Measurements from ENCODE around the gene DNAAF5. TPM values are rescaled to one million over a fixed set of nuclear protein-coding genes. Genes with fewer than 3 reads are reported as not detected.

Gene DNAAF5
- total RNA-seq, 1 donor from 2014 or later, result 15.3 TPM

DNA sequence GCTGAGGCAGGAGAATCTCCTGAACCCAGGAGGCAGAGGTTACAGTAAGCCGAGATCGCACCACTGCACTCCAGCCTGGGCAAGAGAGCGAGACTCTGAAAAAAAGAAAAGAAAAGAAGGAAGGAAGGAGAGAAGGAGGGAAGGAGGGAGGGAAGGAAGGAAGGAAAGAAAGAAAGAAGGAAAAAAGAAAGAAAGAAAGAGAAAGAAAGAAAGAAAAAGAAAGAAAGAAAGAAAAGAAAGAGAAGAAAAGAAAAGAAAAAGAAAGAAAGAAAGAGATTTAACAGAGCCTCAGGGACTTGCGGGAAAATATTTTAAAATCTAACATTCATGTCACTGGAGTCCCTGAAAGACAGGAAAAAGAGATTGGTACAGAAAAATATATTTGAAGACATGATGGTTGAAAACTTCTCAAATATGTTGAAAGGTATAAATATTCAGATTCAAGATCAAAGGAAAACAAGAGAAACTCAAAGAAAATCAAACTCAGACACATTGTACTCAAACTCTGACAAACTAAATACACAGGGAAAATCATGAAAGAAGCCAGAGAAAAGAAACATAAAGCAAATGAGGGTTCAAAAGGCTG is 25.3 kb upstream of the DNAAF5 start:
- Mint-ChIP-seq H3K9me3 (ENCODE audit: low read depth) (peaks cover 6% of the 10 kb centered on the region), H3K36me3 (ENCODE audit: low read depth) (peaks cover 6% of the 10 kb centered on the region), H3K4me3 (ENCODE audit: unreplicated experiment) (no peak overlapping the region), H3K27ac (ENCODE audit: unreplicated experiment) (no peak overlapping the region), H3K4me1 (ENCODE audit: low read depth) (peaks cover 31% of the 10 kb centered on the region), H3K27me3 (ENCODE audit: low read depth) (no peaks in the 10 kb centered on the region)
- DNase-seq (ENCODE audit: low spot score), result no peak
- TF ChIP-seq, protein P1, sequence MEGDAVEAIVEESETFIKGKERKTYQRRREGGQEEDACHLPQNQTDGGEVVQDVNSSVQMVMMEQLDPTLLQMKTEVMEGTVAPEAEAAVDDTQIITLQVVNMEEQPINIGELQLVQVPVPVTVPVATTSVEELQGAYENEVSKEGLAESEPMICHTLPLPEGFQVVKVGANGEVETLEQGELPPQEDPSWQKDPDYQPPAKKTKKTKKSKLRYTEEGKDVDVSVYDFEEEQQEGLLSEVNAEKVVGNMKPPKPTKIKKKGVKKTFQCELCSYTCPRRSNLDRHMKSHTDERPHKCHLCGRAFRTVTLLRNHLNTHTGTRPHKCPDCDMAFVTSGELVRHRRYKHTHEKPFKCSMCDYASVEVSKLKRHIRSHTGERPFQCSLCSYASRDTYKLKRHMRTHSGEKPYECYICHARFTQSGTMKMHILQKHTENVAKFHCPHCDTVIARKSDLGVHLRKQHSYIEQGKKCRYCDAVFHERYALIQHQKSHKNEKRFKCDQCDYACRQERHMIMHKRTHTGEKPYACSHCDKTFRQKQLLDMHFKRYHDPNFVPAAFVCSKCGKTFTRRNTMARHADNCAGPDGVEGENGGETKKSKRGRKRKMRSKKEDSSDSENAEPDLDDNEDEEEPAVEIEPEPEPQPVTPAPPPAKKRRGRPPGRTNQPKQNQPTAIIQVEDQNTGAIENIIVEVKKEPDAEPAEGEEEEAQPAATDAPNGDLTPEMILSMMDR (IDR thresholded peaks at IDR 0.05), result no peak

DNA sequence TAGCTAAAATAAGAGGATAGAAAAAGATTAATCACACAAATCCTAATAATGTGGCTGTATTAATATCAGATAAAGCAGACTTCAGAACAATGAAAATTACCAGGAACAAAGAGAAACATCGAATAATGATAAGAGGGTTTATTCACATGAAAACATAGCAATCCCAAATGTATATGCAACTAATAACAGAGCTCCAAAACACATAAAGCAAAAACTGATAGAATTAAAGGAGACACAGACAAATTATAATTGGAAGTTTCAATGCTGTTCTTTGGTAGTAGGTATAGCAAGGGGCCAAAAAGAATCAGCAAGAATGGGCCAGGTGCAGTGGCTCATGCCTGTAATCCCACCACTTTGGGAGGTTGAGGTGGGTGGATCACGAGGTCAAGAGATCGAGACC is 23.4 kb upstream of the DNAAF5 start:
- Mint-ChIP-seq H3K27me3 (ENCODE audit: low read depth) (no peaks in the 10 kb centered on the region), H3K4me3 (ENCODE audit: unreplicated experiment) (no peak overlapping the region), H3K27ac (ENCODE audit: unreplicated experiment) (no peak overlapping the region), H3K36me3 (ENCODE audit: low read depth) (peaks cover 6% of the 10 kb centered on the region), H3K9me3 (ENCODE audit: low read depth) (peaks cover 6% of the 10 kb centered on the region), H3K4me1 (ENCODE audit: low read depth) (peaks cover 20% of the 10 kb centered on the region)
- no peak for DNase-seq (ENCODE audit: low spot score)
- TF ChIP-seq, protein P1 (IDR thresholded peaks at IDR 0.05), result no peak

- TF ChIP-seq, protein P1 (IDR thresholded peaks at IDR 0.05), result no peak
These were observed 19.8 kb upstream of the DNAAF5 start for GRCh38 chr7:706721-707120.

DNA sequence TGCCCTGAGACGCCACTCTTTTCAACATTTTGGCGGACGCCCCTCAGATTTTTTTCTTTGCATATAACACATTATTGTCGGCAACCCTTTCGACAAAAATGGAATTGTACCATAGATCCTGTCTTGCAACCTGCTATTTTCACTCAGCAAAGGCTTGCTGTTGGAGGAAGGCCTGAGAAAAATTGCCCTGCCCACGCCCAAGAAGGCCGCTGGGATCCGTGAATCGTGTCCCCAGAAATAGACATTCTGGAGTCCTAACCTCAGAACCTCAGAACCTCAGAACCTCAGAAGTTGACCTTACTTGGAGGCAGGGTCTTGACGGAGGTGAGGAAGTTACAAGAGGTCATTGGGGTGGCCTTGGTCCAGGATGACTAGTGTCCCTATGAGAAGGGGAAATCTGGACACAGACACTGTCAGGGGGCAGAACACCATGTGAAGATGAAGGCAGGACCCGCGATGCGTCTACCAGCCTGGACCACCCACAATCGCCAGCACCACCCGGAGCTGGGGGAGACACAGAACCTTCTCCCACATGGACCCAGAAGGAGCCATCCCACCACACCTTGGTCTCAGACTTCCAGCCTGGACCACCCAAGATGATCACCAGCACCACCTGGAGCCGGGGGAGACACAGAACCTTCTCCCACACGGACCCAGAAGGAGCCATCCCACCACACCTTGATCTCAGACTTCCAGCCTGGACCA is 19.1 kb upstream of the DNAAF5 start:
- TF ChIP-seq, protein P1 (IDR thresholded peaks at IDR 0.05), result no peak
- no peak overlapping the region for H3K4me3 Mint-ChIP-seq (ENCODE audit: unreplicated experiment)
- peaks cover 4% of the 10 kb centered on the region for H3K36me3 Mint-ChIP-seq (ENCODE audit: low read depth)
- no peaks in the 10 kb centered on the region for H3K27me3 Mint-ChIP-seq (ENCODE audit: low read depth)
- no peak for DNase-seq (ENCODE audit: low spot score)
- no peak overlapping the region for H3K27ac Mint-ChIP-seq (ENCODE audit: unreplicated experiment)
- peaks cover 4% of the 10 kb centered on the region for H3K4me1 Mint-ChIP-seq (ENCODE audit: low read depth)
- H3K9me3 Mint-ChIP-seq (ENCODE audit: low read depth), result peaks cover 6% of the 10 kb centered on the region

More at GRCh38 chr7:706721-707120, 19.8 kb upstream of the DNAAF5 start:
- no peak overlapping the region for H3K27ac Mint-ChIP-seq (ENCODE audit: unreplicated experiment)
- no peak overlapping the region for H3K4me3 Mint-ChIP-seq (ENCODE audit: unreplicated experiment)
- H3K27me3 Mint-ChIP-seq (ENCODE audit: low read depth), result no peaks in the 10 kb centered on the region
- H3K36me3 Mint-ChIP-seq (ENCODE audit: low read depth), result peaks cover 4% of the 10 kb centered on the region
- H3K9me3 Mint-ChIP-seq (ENCODE audit: low read depth), result peaks cover 6% of the 10 kb centered on the region
- peaks cover 6% of the 10 kb centered on the region for H3K4me1 Mint-ChIP-seq (ENCODE audit: low read depth)
- no peak for DNase-seq (ENCODE audit: low spot score)

- TF ChIP-seq, protein P1 (IDR thresholded peaks at IDR 0.05), result no peak
- Mint-ChIP-seq H3K4me1 (ENCODE audit: low read depth) (peaks cover 4% of the 10 kb centered on the region), H3K27me3 (ENCODE audit: low read depth) (no peaks in the 10 kb centered on the region), H3K9me3 (ENCODE audit: low read depth) (no peaks in the 10 kb centered on the region), H3K27ac (ENCODE audit: unreplicated experiment) (no peak overlapping the region), H3K4me3 (ENCODE audit: unreplicated experiment) (no peak overlapping the region), H3K36me3 (ENCODE audit: low read depth) (no peaks in the 10 kb centered on the region)
- DNase-seq (ENCODE audit: low spot score), result no peak
These were observed 16.3 kb upstream of the DNAAF5 start for GRCh38 chr7:710161-710560.
